ENCODE measurements around the gene PPP1R17.

PPP1R17 gene

GRCh38 chr7:31724696-31725095 is 37.7 kb downstream of the PPP1R17 start:
- H3K4me3 ChIP-seq (ENCODE audit: low read depth, low read length): no peak overlapping the region
- TF ChIP-seq, protein P1, sequence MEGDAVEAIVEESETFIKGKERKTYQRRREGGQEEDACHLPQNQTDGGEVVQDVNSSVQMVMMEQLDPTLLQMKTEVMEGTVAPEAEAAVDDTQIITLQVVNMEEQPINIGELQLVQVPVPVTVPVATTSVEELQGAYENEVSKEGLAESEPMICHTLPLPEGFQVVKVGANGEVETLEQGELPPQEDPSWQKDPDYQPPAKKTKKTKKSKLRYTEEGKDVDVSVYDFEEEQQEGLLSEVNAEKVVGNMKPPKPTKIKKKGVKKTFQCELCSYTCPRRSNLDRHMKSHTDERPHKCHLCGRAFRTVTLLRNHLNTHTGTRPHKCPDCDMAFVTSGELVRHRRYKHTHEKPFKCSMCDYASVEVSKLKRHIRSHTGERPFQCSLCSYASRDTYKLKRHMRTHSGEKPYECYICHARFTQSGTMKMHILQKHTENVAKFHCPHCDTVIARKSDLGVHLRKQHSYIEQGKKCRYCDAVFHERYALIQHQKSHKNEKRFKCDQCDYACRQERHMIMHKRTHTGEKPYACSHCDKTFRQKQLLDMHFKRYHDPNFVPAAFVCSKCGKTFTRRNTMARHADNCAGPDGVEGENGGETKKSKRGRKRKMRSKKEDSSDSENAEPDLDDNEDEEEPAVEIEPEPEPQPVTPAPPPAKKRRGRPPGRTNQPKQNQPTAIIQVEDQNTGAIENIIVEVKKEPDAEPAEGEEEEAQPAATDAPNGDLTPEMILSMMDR (IDR thresholded peaks at IDR 0.05; ENCODE audit: low read depth, low read length): no peak

- H3K4me3 ChIP-seq (ENCODE audit: low read depth, low read length): no peak overlapping the region
- TF ChIP-seq, protein P1 (IDR thresholded peaks at IDR 0.05; ENCODE audit: low read depth, low read length): no peak
Observed at GRCh38 chr7:31729195-31729804, 42.3 kb downstream of the PPP1R17 start.

DNA sequence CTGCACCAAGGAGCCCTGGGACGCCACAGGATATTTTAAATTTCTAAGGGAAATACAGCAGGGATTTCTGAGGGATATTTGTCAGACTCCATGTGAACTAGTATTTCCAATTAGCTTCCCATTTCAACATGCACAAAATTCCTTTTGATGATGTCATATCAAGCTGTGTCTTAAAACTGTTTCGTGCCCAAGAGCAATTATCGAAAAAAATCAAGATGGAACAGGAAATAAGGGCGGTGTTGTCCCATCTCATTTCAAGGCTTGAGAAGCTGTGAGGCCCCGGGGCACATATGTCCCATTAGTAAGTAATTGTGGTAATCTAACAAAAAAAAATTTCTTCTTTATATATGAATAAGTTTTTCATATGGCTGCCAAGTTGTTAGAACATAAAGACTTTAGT is 47.4 kb downstream of the PPP1R17 start:
- H3K4me3 ChIP-seq (ENCODE audit: low read depth, low read length): no peak overlapping the region
- TF ChIP-seq, protein P1 (IDR thresholded peaks at IDR 0.05; ENCODE audit: low read depth, low read length): no peak

DNA sequence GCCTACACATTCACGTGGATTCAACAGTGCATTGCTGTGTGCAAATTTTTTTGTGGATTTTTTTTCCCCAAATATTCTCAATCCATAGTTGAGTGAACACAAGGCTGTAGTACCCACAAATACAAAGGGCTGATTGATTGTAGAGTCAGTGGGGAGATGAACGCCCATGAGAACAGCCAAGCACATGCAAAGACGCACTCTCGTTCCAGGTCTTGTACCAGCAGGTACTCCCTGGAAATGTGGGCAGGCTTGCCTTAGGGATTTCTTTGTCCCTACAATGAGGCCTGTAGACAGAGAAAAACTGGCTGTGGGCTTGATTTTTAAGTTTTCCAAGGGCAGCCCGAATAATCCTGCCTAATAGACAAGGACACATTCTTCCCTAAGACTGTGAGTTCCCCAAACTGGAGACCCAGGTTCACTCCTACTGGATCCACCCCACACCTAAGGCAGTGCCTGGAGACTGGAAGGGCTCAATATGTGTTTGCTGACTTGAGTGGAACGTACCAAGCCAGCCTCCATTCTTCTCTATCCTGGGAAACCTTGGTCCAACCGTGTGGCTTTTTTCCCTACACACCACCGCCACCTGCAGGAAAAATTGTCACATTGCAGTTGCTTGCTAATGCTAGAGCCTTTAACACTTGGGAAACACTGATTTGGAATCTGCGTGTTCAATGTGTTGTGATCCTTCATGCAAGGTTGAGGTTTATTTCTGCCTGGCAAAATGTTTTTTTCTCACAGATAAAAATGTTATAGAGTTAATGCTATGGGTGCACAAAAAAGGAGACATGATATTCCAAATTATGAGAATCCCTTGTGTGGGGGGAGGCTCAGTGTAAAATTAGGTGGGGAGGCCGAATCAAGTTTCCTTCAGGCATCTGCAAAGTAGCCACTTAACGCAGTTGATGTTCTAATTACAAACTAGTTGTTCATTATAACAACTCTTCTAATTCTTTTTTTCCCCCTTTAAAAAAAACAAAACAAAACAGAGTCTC is 49.3 kb downstream of the PPP1R17 start:
- TF ChIP-seq, protein P1 (IDR thresholded peaks at IDR 0.05; ENCODE audit: low read depth, low read length): peak; percentile 70
- no peak overlapping the region for H3K4me3 ChIP-seq (ENCODE audit: low read depth, low read length)

DNA sequence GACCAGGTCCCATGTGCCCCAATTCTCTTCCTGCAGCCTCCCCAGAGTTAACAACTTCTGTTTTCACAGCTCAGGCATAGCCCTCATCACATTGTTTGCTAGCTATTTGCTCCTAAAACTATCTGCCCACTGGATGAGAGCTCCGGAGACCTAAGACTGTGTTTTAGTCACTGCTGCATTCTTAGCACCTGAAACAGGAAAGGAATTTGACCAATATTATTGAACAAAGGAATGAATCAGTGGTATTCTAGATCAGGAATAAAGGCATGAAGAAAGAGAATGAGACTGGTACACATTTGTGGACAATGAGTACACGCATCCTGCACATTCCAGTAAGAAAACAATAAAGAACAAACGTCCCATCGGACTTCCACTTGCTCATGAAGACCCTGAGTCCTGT is 54.8 kb downstream of the PPP1R17 start:
- H3K4me3 ChIP-seq (ENCODE audit: low read depth, low read length): no peak overlapping the region
- TF ChIP-seq, protein P1 (IDR thresholded peaks at IDR 0.05; ENCODE audit: low read depth, low read length): no peak

DNA sequence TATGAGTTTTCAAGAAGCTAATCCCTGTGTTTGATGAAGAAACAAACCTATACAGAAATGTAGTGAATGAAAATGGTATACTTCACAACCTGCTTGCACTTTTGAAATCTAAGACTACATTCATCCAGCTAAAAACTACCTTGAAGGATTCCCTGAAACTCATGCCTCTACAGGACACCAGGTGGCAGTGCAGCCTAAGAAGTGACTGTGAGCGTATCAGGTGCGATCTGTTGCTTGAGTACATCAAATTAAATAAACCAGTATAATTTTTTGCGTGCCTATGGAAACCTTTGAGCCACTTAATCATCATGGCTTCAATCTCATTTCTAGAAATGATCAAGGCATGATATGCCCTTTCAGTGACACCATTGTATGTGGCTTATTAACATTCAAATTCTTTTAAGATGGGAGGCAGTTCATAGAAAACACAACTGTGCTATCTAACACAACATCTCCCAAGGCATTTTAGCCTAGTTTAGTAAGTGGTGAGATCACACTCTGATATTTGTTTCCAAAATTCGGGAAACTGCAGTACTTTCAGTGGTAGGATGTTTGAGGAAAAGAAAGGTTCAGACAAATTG is 57.4 kb downstream of the PPP1R17 start:
- TF ChIP-seq, protein P1 (IDR thresholded peaks at IDR 0.05; ENCODE audit: low read depth, low read length): peak; percentile 55
- no peak overlapping the region for H3K4me3 ChIP-seq (ENCODE audit: low read depth, low read length)
